Measurements from ENCODE around the gene HMCN2.
"Not testable (repeated sequence)": the region's sequence is repeated elsewhere in the genome, so short reads cannot be mapped to it uniquely, and the experiment has no call there.

The HMCN2 gene

DNA sequence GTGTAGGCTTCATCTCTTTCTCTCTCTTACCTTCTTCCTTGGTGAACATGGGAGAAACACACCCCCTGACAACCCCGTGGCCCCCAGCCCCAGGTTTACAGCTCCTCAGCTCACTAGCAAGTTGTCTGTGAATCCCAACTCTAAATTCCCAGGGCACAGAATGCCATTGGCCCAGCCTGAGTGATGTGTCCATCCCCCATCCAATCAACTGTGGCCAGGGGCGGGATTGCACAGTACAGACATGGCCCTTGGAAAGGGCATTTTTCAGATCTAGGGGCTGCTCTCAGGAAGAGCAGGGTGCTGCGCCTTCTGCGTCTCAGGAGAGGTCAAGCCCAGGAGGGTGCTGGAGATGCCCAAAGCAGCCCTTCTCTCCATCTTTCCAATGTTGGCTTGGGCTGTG lies 131.0 kb downstream of the HMCN2 start:
- DNase-seq, result no peak

DNA sequence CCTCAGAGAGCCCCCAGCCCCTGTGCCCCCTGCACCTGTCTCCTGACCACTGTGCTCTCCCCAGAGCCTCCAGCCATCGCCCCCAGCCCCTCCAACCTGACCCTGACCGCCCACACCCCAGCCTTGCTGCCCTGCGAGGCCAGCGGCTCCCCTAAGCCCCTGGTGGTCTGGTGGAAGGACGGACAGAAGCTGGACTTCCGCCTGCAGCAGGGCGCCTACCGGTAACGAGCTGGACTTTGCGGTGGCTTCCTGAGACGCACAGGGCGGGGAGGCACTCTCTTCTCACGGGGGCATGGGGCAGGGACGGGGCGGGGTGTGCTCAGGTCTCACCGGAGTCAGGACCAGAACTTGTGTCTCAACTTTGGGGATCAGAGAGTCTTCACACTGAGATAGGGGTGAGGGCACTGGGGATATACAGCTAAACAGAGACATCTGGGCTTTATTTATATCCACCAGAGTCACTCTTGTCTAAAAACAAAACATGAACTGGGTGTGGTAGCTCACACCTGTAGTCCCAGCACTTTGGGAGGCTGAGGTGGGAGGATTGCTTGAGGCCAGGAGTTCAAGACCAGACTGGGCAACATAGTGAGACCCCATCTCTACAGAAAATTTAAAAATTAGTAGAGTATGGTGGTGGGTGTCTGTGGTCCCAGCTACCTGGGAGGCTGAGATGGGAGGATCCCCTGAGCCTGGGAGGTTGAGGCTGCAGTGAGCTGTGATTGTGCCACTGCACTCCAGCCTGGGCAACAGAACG lies 133.1 kb downstream of the HMCN2 start:
- DNase-seq, result no peak

DNA sequence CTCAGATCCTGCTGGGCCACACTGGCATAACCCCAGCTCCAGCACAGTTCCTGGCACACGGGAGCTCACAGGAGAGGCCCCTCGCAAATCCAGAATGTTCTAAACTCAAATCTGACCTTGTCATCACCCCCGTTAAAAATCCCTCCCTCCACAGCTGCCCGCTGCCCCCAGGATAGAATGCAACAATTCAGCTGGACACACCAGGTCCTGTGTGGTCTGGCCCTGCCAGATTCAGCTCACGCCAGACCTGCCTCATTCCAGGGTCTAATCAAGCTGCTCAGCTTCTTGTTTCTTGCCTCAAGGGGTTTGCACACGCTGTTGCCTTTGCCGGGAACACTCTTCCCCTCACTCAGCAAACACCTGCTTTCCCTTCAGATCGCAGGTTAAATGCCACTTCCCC lies 134.2 kb downstream of the HMCN2 start:
- no peak for DNase-seq

DNA sequence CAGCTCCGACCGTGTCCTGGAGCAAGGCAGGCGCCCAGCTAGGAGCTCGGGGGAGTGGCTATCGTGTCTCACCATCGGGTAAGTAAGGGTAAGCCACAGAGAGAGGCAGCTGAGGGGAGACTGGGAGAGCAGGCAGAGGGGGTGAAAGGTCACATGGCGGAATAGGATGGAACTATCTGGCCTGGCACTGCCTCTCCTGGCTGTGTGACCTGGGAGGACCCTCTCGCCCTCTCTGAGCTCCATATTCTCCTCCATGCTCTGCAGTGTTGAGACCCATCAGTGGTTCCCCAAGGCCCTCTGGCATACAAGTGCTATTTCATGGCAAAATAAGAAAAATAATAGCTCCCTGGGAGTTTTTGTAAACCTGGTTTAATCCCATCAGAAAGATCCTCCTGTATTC lies 135.3 kb downstream of the HMCN2 start:
- DNase-seq, result no peak

DNA sequence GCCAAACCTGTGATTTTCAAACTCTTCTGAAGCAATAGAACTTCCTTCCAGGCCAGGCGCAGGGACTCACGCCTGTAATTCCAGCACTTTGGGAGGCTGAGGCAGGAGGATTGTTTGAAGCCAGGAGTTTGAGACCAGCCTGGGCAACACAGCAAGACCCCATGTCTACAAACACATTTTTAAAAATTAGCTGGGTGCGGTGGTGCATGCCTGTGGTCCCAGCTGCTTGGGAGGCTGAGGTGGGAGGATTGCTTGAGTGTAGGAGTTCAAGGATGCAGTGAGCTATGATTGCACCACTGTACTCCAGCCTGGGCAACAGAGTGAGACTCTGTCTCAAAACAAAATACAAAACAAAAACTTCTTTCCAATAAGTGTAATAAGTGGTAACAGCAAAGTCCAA lies 136.2 kb downstream of the HMCN2 start:
- not testable (repeated sequence) for DNase-seq

DNA sequence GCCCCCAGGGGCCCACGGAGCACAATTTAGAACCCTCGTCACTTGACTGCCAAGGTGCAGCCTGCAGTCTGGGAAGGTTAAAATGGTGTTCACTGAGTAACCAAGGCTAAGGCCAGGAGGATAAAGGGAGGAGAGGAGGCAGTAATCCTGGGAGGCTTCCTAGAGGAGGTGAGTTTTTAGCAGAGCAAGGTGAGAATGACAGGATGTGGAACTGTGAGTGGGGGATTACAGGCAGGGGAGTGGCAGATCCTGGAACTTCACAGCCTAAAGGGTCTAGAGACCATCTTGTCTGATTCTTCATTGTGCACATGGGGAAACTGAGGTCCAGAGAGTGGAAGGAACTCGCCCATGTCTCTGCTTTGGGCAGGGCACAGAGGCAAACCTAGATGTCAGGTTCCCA lies 136.7 kb downstream of the HMCN2 start:
- DNase-seq, result no peak

DNA sequence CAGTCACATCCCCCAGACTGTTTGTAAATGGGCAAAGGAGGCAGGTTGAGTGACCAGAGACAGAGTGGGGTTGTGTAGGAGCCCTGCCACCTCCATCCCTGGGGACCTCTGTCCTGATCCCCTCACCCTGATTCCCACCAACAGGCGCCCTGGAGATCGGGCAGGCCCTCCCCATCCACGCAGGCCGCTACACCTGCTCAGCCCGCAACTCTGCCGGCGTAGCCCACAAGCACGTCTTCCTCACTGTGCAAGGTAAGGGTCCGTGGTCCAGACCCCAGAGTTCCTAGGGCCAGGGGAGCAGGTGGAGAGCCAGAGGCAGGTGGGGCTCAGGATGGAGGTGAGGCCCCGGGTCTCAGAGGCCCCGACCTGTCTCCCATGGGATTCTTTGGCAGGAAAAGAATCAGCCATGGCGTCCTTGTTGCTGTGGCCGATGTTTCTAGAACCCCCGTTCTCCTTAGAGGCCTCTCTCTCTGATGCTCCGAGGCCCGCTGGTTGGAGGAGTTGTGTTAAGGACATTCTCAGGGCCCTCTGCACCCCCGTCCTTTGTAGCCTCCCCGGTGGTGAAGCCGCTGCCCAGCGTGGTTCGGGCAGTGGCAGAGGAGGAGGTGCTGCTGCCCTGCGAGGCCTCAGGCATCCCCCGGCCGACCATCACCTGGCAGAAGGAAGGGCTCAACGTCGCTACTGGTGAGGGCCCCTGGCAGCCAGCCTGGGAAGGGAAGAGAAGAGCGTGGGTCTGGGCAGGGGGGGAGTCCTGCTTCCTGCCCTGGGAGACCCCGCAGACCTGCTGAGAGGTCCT lies 137.3 kb downstream of the HMCN2 start:
- no peak for DNase-seq

DNA sequence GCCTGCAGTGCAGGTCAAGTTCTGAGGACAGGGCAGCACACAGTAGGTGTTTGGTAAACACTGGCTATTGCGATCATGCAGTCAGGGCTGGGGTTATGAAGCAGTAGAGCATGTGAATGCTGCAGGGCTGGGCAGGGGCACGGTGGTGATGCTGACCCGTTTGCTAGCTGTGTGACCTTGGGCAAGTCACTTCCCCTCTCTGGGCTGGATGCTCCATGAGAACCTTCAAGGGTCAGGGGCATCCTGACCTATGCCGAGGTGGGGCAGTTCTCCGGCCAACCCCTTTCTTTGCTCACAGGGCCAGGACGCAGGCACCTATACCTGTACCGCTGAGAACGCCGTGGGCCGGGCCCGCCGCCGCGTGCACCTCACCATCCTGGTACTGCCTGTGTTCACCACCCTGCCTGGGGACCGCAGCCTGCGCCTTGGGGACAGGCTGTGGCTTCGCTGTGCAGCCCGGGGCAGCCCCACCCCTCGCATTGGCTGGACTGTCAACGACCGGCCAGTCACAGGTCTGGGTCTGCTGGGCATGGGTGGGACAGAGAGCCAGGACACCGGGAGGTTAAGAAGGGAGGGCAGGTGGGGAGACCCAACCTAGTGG lies 140.2 kb downstream of the HMCN2 start:
- DNase-seq, result no peak

DNA sequence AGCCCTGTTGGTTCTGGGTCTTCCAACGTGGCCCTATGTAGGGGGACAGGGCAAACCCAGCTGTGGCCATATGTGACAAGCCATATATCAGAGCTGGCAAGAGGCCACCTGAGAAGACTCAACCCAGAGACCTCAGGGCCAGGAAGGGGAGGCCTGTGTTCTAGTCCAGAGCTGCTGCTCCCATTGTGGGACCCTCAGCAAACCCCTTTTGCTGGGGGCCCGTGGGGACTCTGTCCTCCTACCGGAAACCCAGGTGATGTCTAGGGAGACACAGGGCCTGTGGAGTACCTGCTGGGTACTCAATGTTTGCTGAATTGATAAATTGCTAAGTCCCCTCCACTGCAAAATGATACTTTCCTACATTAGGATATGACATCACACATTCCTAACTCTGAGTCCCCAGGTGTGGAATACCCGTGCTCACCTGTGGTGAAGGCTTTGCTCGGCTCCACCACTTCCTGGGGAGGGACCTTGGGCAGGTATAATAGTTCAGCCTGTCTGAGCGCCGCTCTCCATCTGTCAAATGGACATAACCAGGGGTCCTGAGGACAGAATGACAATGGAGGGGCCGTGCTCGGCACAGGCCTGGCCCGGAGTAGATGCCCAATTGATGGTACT lies 140.8 kb downstream of the HMCN2 start:
- no peak for DNase-seq

DNA sequence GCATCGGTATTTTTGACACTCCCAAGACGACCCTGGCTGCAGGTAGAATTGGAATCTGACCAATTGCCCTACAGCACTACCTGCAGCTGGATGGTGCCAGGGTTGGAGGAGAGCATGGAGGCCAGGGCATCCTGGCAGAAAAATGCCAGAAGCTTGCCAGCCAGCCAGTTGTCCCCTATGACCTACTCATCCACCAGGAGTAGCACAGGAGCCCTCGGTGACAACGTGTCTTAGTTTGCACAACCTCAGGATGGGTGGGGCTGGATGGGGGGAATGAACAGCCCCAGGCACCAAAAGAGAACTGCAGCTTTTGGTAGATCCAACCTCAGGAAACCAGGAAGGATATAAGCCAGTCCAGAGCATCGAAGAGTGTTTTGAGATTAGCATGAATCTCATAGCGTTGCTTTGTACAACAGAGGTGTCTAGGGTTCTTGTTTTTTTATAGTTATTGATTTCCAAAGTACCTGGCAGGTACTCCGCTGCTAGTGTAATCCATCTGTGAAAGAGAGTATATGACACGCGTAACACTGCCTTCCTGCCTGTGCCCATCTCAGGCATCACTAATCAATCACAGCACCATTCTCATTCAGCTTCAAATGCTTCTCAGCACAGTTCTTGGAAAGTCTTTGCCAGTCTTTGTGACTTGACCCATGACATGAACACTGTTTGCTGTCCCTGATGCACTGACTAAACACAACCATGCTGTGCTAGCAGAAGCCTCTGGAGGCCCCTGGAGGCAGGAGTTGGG lies 142.5 kb downstream of the HMCN2 start:
- DNase-seq, result no peak

DNA sequence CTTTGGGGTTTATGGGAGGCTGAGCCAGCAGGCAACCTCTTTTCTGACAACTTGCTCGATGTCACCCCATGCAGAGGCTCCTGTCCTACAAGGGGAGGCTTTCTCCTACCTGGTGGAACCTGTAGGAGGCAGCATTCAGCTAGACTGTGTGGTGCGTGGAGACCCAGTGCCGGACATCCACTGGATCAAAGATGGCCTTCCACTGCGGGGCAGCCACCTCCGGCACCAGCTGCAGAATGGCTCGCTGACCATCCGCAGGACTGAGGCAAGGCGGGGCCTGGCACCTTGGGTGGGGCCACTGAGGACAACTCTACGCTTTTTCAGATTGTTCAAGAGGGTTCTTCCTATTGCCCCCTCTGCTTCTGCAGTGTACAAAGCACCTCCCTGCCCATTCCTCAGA lies 143.1 kb downstream of the HMCN2 start:
- no peak for DNase-seq

DNA sequence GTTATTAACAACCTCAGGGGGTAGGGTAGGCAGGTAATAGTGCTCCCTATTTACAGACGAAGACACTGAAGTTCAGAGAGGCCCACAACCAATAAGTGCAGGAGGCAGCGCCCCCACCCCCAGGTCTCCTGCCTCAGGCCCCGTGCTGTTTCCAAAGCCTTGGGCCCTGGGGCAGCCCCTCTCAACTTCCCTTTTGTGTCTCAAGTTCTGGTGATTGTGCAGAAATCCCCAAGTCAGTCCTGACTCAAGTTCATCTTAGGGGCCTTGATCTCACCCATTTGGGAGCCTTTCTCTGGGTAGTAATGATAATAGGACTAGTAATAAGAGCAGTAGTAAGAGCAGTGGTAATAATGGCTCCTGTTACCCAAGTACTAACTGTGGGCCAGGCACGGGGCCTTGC lies 143.7 kb downstream of the HMCN2 start:
- no peak for DNase-seq

DNA sequence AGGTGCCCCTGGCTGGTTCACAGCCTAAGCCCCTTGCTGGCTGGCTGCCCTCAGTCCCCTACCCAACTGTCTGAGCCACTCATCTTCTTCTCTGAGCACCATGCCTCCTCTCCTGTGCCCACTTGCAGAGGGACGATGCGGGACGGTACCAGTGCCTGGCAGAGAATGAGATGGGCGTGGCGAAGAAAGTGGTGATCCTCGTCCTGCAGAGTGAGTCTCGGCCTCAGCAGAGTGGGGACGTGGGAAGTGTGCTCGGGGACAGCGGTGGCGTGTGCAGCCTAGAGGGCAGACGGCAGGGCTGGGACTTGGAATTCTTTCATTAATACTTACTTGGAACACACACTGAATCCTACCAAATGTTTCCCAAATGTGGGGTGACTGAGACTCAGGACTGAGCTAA lies 144.9 kb downstream of the HMCN2 start:
- DNase-seq, result no peak

DNA sequence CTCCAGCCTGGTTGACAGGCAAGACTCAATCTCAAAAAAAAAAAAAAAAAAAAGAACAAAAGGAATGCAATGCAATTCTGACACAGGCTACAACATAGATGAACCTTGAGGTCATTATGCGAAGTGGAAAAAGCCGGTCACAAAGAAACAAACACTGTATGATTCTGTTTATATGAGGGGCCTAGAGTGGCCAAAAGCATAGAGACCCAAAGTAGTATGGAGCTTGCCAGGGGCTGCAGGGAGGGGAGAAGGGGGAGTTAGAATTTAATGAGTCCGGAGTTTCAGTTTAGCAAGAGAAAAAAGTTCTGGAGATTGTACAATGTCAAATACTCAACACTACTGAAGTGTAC lies 146.0 kb downstream of the HMCN2 start:
- no peak for DNase-seq

DNA sequence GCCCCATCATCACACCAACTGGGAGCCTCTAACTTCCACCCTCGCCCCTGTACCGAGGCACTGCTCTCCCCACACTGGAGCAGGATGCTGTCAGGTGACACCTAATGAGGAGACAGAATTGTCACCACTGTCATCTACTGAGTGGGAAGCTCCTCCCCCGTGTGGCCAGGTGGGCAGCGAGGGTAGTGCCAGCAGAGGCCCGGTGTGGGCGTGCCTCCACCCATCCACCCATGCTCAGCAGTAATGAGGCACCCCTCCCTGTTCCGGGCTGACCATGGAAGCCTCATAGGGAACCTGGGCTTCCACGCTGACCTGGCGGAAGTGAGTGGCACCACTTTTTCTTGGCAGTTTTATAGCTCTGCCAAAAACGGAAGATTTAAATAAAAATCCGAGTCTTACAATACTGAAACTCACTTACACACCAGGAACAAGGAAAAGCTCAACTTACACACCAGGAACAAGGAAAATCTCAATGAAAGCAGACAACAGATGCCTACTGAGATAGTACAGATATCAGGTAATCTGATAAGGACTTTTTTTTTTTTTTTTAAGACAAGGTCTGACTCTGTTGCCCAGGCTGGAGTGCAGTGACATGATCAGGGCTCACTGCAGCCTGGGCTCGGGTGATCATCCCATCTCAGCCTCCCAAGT lies 148.6 kb downstream of the HMCN2 start:
- DNase-seq, result no peak

DNA sequence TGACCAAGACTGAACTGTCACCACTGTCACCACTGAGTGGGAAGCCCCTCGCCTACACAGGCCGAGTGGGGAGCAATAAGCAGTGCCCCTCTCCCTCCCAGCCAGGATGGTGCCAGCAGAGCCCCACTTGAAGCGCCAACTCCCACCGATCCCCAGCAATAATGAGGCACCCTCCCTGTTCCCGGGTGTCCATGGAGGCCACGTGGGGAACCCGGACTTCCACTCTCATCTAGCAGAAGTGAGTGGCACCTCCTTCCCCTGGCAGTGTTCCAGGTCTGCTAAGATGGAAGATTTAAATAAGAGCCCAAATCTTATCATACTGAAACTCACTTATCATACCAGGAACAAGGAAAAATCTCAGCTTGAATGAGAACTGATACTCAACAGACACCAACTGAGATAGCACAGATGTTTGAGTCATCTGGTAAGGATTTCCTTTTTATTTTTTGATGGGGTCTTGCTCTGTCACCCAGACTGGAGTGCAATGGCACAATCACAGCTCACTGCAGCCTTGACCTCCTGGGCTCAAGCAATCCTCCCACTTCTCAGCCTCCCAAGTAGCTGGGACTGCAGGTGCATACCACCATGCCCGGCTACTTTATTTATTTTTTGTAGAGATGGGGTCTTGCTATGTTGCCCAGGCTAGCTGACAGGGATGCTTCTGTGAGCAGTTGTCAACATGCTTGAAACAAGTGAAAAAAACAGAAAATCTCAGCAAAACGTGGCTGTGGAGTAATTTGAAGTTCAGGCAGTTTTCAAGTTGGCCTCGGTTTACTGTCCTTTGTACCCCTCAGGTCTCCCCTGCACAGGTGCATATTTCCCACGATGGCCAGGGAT lies 149.6 kb downstream of the HMCN2 start:
- DNase-seq, result no peak

DNA sequence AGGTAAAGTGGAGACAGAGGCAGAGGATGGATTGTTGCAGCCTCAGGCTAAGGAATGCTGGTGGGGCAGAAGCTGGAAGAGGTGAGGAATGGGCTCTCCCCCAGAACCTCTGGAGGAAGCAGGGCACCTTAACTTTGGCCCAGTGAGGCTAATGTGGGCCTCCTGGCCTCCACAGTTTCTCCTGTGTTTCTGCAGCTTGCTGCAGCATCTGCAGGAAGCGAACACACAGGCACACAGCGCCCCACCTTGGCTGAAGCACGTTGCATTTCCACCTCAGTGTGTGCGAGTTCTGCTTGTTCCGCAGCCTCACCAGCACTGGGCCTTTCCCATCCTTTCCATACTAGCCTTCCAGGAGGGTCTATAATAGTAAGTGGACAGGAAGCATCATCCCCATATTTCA lies 152.0 kb downstream of the HMCN2 start:
- DNase-seq, result no peak

DNA sequence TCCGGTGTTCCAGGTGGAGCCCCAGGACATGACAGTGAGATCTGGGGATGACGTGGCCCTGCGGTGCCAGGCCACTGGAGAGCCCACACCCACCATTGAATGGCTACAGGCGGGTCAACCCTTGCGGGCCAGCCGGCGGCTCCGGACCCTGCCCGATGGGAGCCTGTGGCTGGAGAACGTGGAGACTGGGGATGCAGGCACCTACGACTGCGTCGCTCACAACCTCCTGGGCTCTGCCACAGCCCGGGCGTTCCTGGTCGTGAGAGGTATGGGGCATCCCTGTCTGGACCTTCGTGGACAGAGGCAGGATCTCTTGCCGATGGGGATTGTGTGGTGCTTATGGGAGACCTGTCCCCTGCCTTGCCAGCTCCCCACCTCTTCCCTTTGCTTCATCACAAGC lies 153.2 kb downstream of the HMCN2 start:
- DNase-seq, result no peak

DNA sequence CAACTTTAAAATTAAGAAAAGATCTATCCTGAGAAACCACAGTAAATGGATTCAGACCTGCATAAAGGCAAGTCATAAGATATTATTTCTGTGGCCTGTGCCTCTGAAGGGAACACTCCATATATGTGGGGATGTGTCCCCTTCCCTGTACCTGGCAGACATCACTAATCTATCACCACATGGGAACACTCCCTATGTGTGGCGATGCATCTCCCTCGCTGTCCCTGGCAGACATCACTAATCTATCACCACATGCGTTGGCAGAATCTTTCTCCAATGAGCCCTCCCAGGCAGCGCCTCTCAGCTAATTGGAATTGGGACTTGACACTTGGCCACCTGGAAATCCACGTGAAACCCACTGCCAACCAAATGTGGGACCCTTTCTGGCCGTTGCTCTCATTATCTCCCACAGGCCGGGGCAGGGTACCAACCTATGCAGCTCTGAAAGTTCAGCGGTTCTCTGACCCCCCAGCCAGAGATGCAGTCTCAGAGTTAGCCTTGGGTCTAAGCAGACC lies 154.0 kb downstream of the HMCN2 start:
- no peak for DNase-seq

DNA sequence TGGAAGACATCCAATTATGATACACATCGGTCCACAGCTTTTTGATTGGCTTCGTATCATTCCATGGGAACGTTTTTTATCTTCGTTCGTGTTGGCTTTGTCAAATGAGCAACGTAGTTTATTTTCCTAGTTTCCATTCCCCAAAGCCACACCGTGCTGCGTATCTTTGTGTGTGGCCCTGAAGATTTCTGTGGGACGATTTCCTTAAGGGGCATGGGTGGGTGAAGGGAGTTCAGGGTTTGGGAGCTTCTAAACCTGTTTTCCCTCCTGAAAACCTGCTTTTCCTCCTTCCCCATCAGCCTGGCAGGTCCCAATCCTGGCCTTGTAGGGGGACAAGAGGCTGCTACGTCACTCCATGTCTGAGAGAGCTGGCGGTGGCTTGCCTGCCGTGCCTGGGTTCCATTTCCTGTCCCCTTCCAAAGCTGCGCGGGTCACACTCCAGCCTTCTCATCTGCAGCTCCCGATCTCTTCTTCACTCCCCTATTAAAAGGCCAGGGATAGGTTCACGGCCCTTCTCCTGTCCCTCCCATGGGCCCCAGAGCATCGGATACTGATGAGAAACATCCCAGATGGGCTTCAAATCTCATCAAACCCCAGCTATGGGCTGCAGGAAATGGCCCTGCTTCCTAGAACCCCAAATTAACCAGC lies 155.7 kb downstream of the HMCN2 start:
- no peak for DNase-seq

DNA sequence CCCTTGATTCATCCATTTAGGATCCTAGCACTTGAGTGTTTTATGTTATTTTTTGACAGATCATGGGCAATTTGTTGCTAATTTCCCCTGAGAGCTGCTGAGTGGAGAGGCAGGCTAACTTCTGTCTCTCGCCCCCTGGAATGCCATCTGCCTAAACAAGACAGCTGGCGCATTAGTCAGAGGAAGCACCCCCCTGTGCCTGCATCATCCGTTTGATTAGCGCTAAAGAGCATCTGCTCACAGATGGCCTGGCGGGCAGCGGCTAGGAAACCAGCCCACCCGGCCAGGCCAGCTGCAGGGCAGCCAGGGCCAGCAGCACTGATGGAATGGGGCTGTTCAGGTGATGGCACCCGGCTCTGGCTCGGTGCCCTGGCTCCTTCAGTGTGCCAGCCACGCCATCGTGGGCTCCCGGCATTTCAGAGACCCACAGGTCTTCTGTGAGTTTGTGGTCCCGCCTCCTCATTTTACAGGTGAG lies 156.3 kb downstream of the HMCN2 start:
- no peak for DNase-seq
